ENCODE measurements around the gene CDH23. TPM values are rescaled to one million over a fixed set of nuclear protein-coding genes. Genes with fewer than 3 reads are reported as not detected.
A peak's percentile ranks its signal among the peaks of the same experiment; 100 is the strongest.

The CDH23 gene
- total and polyA plus RNA-seq, 9 of the 15 experiments (the other 6 are each of a cell fraction or from before 2014, with no cell fraction given), result 0.18 to 1.2 (median 0.47) TPM

DNA sequence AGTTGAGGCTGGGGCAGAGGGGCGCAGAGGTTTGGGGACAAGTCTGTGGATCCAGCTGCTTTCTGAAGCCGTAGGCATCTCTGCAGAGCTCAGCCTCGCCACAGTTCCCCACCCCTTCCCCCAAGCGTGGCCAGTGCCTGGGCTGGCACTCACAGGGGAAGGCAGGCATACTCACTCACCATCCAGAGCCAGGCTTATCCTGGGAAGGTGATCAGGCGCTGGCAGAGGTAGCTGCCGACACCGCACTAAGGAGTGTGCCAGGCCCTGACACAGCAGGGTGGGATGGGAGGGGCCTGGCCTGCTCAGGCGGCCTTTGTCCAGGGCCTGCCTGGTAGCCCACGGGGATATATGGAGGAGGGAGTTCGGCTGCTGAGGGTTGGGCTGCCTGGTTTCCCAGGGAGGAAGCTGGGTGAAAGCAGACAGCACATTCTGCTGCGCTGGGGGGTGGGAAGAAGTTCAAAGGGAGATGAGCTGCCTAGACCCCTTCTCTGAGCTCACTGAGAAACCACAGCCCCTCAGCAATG is 360.7 kb downstream of the CDH23 start:
- Histone ChIP-seq H3K27me3 (ENCODE audit: control insufficient read depth in 2 of 2, insufficient read depth in 2 of 2, low read length in 2 of 2) (peaks cover 4 to 22% of the 10 kb centered on the region in 2 experiments; a peak in 3 of 5 replicates), H2AFZ (ENCODE audit: low read depth, low read length) (no peak overlapping the region), H3K9me3 (replicated peaks; ENCODE audit: control insufficient read depth, insufficient read depth, low read depth, low read length) (no peaks in the 10 kb centered on the region), H3K27ac (ENCODE audit: extremely low read depth, low read depth, low read length) (no peak overlapping the region), H3K4me2 (ENCODE audit: insufficient read depth, low read length) (no peak overlapping the region), H3K79me2 (ENCODE audit: control insufficient read depth, insufficient read depth, low read length) (no peaks in the 10 kb centered on the region), H3K36me3 (ENCODE audit: control insufficient read depth, insufficient read depth, low read length) (no peaks in the 10 kb centered on the region), H3K9me1 (ENCODE audit: control insufficient read depth, insufficient read depth, low read length) (no peaks in the 10 kb centered on the region), H3K4me3 (no peak overlapping the region), H4K20me1 (replicated peaks; ENCODE audit: control insufficient read depth, insufficient read depth, low read length) (no peaks in the 10 kb centered on the region; the same call in 1 of the 2 replicates), H3K9ac (ENCODE audit: insufficient read depth in 1 of 2, low read depth in 2 of 2, low read length in 2 of 2) (peak overlapping the region in 1 of 2 experiments; percentile 62; a peak in 1 of 4 replicates), H3K4me1 (replicated peaks in 1 of 2; ENCODE audit: control insufficient read depth in 2 of 2, insufficient read depth in 2 of 2, low read length in 2 of 2) (peaks cover 28 to 41% of the 10 kb centered on the region in 2 experiments)
- POLR2A ChIA-PET, result interaction anchor here (0.9 to 1.7 kb wide), 6 partner anchors 9 to 139 kb away, joined by 3 to 7 read pairs (median 4); no protein-coding TSS in a partner anchor
- no peak for DNase-seq (ENCODE audit: extremely low read depth in 1 of 4, low spot score in 3 of 4)
- FAIRE-seq, result no peak
- WGBS (ENCODE audit: insufficient coverage, low coverage, missing lambda C conversion rate), result 33% methylated on average over 11 of the region's 11 CpGs
- intact Hi-C loops (cut with micrococcal nuclease), result no loop called here
- CTCF ChIA-PET (ENCODE audit: low intra/inter-chr PET ratio), result no interaction called here
- in situ Hi-C loops (cut with MboI), result no loop called here
- no TSS peak for BruUV-seq (replicated peaks)
- no peak for ATAC-seq
- TF ChIP-seq LARP7 (IDR thresholded peaks at IDR 0.05) (no peak), SPI1 (IDR thresholded peaks at IDR 0.05; ENCODE audit: borderline replicate concordance, low read depth, low read length) (no peak), DIDO1 (tag; IDR thresholded peaks at IDR 0.05; ENCODE audit: low read depth) (no peak), XRCC4 (IDR thresholded peaks at IDR 0.05; ENCODE audit: extremely low read depth, insufficient read depth, insufficient read length) (no peak), ZNF12 (CRISPR knock-in tag; IDR thresholded peaks at IDR 0.05) (no peak), ETS2 (tag; IDR thresholded peaks at IDR 0.05; ENCODE audit: borderline replicate concordance, poor library complexity, severe bottlenecking) (no peak), PCBP1 (IDR thresholded peaks at IDR 0.05; ENCODE audit: low read depth, low read length, poor library complexity, severe bottlenecking) (no peak), TAF1 (IDR thresholded peaks at IDR 0.05; ENCODE audit: control insufficient read depth, extremely low read depth, insufficient read depth, low read length, severe bottlenecking) (no peak), COPS2 (conservative IDR thresholded peaks at IDR 0.05) (no peak), ZNF431 (CRISPR knock-in tag; IDR thresholded peaks at IDR 0.05) (no peak), CEBPB (tag; IDR thresholded peaks at IDR 0.05) (no peak), HDAC8 (tag; IDR thresholded peaks at IDR 0.05) (no peak), FOSL1 (tag; conservative IDR thresholded peaks at IDR 0.05) (no peak), KDM4B (IDR thresholded peaks at IDR 0.05; ENCODE audit: borderline replicate concordance in 2 of 2, low read depth in 1 of 2) (no peak), HNRNPH1 (optimal IDR thresholded peaks at IDR 0.05; ENCODE audit: low read depth, low read length) (no peak), ESRRA (IDR thresholded peaks at IDR 0.05; ENCODE audit: borderline replicate concordance, low read depth) (no peak)
- TF ChIP-seq, protein P1, sequence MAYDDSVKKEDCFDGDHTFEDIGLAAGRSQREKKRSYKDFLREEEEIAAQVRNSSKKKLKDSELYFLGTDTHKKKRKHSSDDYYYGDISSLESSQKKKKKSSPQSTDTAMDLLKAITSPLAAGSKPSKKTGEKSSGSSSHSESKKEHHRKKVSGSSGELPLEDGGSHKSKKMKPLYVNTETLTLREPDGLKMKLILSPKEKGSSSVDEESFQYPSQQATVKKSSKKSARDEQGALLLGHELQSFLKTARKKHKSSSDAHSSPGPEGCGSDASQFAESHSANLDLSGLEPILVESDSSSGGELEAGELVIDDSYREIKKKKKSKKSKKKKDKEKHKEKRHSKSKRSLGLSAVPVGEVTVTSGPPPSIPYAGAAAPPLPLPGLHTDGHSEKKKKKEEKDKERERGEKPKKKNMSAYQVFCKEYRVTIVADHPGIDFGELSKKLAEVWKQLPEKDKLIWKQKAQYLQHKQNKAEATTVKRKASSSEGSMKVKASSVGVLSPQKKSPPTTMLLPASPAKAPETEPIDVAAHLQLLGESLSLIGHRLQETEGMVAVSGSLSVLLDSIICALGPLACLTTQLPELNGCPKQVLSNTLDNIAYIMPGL (CRISPR knock-in tag; IDR thresholded peaks at IDR 0.05), result no peak
- TF ChIP-seq, protein P2, sequence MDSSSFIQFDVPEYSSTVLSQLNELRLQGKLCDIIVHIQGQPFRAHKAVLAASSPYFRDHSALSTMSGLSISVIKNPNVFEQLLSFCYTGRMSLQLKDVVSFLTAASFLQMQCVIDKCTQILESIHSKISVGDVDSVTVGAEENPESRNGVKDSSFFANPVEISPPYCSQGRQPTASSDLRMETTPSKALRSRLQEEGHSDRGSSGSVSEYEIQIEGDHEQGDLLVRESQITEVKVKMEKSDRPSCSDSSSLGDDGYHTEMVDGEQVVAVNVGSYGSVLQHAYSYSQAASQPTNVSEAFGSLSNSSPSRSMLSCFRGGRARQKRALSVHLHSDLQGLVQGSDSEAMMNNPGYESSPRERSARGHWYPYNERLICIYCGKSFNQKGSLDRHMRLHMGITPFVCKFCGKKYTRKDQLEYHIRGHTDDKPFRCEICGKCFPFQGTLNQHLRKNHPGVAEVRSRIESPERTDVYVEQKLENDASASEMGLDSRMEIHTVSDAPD (CRISPR knock-in tag; IDR thresholded peaks at IDR 0.05), result no peak
